Epithelial cell of prostate (primary cell): ENCODE measurements around the gene ERCC2.

Experiments
- DNase-seq: peaks from one replicate; pipeline ENCODE4 v3.0.0-alpha.2; 2011; ENCODE audit warnings: low read depth, low spot score
- H3K27ac ChIP-seq: fragments of 450-650 bp; 2 replicates; pipeline ENCODE4 v1.5.1; 2017; ENCODE audit warnings: mild to moderate bottlenecking

The ERCC2 gene

GRCh38 chr19:45306518-45307027, 63.8 kb downstream of the ERCC2 start:
- DNase-seq: no peak
- no peak overlapping the region for H3K27ac ChIP-seq

- H3K27ac ChIP-seq: no peak overlapping the region
- no peak for DNase-seq
These were observed 64.3 kb downstream of the ERCC2 start for GRCh38 chr19:45306040-45306439.

DNA sequence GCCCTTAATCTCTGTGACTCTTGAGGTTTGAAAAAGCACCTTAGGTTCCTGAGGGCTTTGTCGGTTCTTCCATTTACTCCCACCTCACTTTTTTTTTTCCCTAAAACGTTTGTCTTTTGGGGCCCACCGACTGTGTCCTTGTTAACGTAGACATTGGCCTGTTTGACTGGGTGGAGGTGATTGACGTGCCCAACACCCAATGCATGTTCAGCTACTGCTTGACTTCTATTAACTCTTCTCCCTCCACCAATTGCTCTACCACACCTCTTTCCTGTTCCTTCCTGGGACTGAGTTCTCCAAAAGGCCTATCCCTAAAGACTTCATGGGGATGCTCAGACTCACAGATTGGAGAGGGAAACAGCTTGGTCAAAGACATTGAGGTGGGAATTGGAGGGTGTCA, 65.0 kb downstream of the ERCC2 start:
- no peak for DNase-seq
- H3K27ac ChIP-seq: no peak overlapping the region

DNA sequence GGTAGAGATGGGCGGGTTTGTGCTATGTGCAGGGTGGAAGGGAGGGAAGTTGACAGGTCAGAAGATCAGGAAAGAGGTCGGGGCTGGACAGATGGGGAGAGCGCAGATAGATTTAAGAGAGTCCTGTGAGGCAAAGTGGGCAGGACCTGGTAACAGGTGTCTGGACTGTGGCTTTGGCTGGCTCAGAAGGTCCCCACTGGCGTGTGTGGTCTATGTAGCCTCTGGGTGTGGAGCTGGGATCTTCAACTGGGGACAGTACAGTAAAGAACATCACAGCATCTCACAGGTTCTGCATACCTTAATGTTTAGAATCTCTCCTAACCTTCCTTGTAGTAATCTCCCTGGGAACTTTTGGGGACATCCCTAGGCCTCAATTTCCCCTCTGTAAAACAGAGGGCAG, 65.4 kb downstream of the ERCC2 start:
- no peak overlapping the region for H3K27ac ChIP-seq
- DNase-seq: no peak

DNA sequence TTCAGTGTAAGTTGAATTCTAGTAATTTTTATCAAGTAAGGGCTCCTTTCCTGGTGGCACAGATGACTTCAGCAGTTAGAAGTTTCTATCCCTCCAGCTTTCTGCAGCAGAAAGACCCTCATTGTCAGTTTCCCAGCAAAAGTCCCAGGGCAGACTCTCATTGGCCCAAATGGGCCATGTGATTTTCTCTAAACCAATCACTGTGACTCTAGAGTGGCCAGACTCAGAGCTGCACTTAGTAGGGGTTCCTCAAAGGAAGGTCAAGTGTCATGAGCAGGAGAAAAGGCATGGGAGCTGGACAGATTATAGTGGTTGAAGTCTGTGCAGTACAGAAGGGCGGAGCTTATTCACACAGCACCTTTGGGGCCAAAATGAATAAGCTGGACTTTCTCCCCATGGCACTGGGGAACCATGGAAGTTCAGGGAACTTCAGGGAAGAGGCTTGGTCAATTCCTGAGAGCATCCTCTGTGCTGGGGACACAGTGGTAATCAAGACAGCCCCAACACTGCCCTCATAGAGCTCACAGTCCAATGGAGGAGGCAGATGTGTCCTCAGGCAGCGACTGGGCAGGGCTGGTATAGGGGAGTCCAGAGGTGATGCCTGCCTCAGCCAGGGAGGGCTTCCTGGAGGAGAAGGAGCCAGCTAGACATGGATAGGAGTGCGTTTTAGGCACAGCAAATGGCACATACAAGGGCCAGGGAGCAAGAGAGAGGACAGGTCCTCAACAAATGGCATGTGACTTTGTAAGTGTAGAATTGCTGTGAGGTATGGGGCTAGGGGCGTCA, 66.0 kb downstream of the ERCC2 start:
- no peak overlapping the region for H3K27ac ChIP-seq
- DNase-seq: no peak

DNA sequence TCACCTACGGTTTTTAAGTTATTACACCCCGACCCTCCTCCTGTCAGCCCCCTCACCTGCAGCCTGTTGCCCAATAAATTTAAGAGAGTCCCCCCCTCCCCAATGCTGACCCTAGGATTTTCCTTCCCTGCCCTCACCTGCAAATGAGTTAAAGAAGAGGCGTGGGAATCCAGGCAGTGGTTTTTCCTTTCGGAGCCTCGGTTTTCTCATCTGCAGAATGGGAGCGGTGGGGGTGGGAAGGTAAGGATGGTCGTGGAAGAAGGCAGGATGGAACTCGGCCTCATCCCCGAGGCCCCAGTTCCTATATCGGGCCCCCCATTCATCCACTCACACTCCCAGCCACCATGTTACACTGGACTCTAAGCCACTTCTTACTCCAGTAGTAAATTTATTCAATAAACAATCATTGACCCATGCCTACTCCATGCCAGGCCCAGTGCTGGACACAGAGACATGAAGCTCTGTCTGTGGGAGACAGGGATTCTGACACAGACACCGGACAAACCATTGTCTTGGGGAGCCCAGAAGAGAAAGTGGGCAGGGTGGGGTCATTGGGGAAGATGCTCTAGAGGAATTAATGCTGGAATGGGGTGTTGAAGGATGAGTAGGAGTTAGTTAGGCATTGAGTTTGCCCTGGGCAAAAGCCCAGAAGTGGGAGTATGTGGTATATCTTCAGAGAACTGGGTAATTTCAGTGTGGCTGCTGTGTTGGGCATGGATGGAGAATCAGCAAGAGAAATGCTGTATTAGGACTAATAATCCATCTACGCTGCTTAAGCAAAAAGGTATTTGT, 66.9 kb downstream of the ERCC2 start:
- no peak overlapping the region for H3K27ac ChIP-seq
- no peak for DNase-seq

GRCh38 chr19:45302416-45302815, 68.0 kb downstream of the ERCC2 start:
- H3K27ac ChIP-seq: no peak overlapping the region
- no peak for DNase-seq
